GM21619 (cell line): ENCODE data around the gene ZNF775.
"Not testable (repeated sequence)": the region's sequence is repeated elsewhere in the genome, so short reads cannot be mapped to it uniquely, and the experiment has no call there.

Experiments
- ATAC-seq: cut with Tn5 transposase; IDR thresholded peaks from one replicate; pipeline ENCODE4 v1.9.1; 2021; ENCODE audit not compliant: unreplicated experiment

Gene ZNF775

GRCh38 chr7:150380463-150380862, 1.3 kb downstream of the ZNF775 start:
- ATAC-seq: no peak

DNA sequence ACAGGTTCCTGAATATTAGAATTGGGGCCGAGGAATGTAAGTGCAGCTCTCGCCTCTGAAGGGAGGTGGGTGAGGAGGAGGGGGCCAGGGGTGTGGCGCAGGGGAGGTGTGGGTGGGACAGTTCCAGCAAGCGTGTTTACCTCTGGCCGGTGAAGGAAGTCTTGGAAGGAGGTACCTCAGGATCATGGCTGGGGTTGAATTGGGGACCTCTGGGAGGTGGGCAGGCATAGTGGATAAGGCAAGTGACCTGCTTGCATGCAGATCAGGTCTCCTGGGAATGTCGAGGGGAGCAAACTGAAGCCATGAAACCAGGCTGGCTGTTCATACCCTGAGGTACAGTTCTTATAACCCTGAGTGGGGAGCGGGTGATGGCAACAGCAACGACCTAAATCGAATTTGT, 2.0 kb downstream of the ZNF775 start:
- ATAC-seq: no peak

GRCh38 chr7:150381785-150382122, 2.6 kb downstream of the ZNF775 start:
- ATAC-seq: no peak

- no peak for ATAC-seq
Measured at GRCh38 chr7:150382123-150382843, 3.2 kb downstream of the ZNF775 start.

GRCh38 chr7:150382844-150383225, 3.7 kb downstream of the ZNF775 start:
- ATAC-seq: no peak

GRCh38 chr7:150383710-150384397, 4.7 kb downstream of the ZNF775 start:
- ATAC-seq: no peak

DNA sequence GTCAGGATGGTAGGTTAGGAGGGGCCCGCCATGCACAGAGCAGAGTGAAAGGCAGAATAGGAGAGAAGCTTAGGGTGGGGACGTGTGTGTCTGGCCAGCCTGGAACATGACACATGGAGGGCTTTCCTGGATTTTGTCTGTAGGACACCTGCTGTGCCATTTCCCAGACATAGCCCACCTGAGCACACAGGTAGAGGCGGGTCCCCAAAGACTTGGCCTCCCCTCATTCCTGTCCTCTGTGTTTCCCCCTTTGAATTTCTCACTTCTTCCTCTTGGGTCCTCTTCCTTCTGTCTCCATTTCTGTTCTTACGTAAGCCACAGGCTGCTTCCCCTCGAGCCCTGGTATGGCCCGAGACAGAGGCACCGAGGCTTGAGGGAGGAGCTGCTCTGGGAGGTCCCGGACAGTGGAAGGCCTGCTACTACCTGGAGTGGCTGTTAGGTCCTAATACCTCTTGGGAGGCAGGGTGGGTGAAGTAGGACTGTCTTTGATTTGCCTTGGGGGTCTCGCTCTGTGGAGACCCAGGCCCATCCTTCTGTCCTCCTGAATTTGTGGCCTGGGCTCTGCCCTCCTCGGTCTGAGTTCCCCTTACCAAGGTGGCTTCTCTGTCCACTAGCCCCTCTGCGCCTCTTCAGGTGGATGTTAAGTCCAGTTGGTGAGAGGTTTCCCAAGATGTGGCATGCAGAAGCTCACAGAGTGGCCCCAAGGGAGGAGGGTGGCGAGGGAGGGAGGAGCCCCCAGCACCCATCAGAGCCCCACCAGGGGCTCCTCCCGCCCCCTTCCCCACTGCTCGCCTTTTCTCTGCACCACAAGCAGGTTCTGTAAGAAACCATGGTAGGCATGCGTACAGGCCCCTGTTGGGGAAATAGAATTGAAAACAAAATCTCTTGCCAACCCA, 5.5 kb downstream of the ZNF775 start:
- ATAC-seq: no peak

GRCh38 chr7:150385302-150385723, 6.2 kb downstream of the ZNF775 start:
- ATAC-seq: no peak

DNA sequence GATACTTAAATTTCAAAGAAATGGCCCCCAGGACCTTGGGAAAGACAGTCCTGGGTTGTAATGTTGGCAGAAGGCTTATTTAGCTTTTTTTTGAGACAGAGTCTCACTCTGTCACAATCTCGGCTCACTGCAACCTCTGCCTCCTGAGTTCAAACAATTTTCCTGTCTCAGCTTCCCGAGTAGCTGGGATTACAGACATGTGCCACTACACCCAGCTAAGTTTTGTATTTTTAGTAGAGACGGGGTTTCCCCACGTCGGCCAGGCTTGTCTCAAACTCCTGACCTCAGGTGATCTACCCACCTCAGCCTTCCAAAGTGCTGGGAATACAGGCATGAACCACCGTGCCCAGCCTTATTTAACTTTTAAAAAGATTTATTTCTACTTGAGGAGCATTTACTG, 6.8 kb downstream of the ZNF775 start:
- ATAC-seq: not testable (repeated sequence)

DNA sequence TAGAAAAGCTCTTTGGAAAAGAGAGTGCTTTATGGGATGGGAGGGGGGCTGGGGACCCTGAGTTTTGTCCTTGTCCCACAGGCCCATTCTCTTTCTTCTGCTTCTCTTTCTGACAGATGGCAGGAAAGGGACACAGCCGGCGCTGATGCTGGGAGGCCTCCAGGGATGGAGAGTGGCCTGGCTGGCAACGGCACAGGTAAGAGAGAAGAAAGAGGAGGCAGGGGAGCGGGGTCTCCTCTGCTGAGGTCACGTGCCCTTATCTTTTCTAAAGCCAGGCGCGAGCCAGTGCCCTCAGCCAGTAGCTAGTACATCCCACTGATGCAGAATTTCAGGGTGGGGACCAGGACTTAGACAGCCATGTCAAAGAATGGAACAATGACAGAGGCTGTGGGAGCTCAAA, 9.2 kb downstream of the ZNF775 start:
- no peak for ATAC-seq

DNA sequence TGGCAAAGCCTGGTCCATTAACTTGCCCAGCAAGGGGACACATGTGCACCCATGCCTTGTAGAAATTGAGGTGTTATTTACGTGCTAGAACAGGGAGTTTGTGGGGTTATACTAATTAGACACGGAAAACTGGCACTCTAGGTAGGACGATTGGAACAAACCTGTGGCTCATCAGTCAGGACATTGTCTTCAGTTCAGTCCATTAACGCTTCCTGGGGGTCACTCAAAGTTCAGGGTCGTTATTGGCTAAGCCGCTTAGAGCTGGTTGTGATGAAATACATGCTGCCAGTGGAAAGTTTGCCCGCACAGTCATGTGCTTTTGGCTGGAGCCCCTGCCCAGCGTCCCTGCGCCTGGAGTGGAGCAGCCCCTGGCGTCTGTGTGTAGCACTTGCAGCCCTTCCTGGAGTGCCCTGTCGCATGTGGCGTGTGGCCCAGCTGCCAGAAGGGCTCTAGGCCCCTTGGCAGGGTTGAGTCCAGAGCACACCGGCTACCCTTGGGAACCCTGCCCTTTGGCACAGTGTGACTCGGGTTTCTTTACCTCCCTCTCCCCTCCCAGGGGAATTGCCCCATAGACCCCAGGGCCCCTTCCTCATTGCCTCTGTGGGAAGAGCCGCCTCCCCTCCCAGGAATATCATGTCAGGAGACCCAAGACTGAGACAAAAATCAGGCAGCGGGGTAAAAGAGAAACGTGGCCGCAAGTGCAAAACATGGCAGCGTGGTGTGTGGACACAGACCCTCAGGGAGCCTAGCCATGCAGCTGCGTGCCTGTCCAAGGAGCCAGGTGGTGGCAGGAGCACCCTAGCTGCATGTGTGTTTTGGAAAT, 9.8 kb downstream of the ZNF775 start:
- ATAC-seq: no peak

DNA sequence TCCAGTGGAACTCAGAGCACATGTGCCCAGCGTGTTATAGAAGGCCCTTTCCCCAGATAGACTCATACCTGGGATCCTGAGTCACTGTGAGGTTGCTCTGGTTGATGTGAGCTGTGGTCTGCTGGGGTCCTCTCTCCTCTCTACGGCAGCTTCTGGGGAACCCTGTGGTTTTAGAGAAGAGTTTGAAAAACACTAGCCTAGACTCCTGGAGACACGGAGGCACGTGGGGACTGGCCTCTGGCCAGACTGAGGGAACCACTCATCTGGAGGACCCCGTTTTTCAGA, 10.3 kb downstream of the ZNF775 start:
- ATAC-seq: no peak

DNA sequence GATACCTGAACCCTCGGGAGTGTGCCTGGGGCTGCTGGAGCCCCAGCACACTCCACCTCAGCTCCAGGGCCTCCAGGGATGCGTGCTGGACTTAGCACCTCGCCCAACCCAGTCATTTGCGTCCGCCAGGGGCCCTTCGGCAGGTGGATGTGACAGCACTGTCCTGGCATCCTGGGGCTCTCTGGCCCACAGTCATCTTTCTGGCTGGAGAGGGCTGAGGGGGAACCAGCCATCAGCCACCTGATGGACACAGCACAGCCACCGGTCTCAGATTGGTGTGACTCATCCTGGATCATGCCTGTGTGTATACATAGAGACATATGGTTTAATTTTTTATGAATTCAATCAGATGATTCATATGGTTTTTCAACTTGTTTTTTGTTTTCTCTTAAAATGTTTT, 11.1 kb downstream of the ZNF775 start:
- ATAC-seq: no peak

DNA sequence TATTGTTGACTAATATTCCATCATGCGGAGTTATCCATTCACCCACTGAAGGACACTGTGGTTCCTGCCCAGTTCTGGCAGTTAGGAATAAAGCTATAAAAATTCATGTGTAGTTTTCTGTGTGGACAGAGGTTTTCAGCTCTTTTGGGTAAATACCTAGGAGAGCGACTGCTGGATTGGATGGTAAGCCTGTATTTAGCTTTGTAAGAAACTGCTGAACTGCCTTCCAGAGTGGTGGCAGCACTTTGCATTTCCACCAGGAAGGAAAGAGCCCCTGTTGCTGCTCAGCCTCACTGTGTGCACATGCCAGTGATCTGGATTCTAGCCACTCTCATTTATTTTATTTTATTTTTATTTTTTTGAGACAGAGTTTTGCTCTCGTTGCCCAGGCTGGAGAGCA, 14.2 kb downstream of the ZNF775 start:
- ATAC-seq: no peak

- ATAC-seq: no peak
Measured at GRCh38 chr7:150396426-150396825, 17.3 kb downstream of the ZNF775 start.

GRCh38 chr7:150396851-150397260, 17.7 kb downstream of the ZNF775 start:
- no peak for ATAC-seq

DNA sequence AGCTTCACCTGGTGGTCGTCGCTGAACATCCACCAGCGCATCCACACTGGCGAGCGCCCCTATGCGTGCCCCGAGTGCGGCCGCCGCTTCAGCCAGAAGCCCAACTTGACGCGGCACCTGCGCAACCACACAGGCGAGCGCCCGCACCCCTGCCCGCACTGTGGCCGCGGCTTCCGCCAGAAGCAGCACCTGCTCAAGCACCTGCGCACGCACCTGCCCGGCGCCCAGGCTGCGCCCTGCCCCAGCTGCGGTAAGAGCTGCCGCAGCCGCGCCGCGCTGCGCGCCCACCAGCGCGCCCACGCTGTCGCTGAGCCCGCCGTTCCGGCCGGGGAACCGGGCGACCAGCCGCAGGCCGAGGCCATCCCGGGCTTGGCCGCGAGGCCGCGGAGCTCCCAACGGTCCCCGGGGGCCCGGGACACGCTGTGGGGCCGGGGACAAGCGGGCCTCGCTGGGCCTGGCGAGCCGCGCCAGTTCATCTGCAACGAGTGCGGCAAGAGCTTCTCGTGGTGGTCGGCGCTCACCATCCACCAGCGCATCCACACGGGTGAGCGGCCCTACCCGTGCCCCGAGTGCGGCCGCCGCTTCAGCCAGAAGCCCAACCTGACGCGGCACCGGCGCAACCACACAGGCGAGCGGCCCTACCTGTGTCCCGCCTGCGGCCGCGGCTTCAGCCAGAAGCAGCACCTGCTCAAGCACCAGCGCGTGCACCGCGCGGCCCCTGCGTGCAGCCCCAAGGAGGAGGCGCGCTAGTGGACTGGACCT, 18.4 kb downstream of the ZNF775 start:
- ATAC-seq: no peak

DNA sequence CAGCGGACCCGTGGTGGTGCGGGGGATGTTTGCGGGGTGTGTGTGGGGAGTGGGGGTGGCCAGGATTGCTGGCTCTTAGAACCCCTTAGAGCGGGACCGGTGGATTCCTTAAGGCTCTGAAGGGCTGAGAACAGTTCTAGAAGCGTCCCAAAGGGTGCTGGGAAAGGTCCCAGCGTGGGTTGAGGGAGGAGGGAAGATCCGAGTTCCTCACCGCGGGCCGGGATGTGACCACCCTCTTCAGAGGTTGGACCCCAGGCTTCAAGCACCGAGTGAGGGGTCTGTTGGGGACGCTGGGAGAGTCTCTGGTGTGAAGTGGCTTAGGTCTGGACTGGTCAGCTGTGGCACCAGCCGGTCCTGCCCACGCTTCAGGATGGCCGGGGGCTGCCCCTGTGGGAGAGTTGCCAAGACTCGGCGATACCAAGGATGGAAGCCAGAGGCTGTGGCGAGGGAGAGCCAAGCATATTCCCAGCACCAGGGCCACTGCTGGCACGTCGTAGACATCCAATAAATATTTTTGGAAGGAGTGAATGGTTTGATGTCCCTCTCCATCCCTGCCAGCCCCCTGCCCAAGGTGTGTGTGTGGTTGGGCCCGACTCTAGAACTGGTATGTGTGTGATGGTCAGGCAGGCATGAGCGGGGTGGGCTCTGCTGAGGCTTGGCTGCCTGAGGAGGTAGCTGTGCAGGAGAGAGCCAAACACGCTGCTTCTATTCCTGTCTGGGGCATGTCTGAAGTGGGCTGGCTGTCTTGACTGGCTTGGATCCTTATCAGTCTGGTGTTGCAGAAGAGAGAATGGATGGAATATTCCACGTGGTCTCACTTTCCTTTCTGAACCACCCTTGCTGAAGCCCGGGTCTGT, 19.2 kb downstream of the ZNF775 start:
- ATAC-seq: no peak

DNA sequence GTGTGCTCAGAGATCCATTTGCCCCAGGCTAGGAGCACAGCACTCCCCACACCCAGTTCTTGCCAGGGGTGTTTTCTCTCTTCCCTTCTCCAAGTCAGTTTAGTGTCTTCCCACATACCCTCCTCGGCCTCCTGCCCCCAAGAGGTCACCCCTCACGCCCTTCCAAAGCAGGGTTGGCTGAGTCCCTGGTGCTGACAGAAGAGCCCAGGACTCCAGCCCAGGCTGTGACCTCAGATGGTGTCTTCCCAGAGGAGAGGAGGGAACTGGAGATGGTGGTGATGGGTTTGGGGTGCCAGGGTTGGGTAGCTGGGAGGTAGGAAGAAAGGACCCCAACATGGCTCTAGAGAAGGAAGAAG, 19.8 kb downstream of the ZNF775 start:
- no peak for ATAC-seq
